Activated naive CD8-positive, alpha-beta T cell treated with anti-CD3 and anti-CD28 coated beads for 36 hours (primary cell): Measurements from ENCODE around the gene KRT81. TPM values are rescaled to one million over a fixed set of nuclear protein-coding genes. Genes with fewer than 3 reads are reported as not detected.

Source experiments
- DNase-seq: peaks from one replicate; pipeline ENCODE4 v3.0.0; 2021
- H3K27ac Mint-ChIP-seq: one replicate; pipeline ENCODE4 v1.8.0; 2022; ENCODE audit warnings: mild to moderate bottlenecking, moderate library complexity, mixed read lengths
- H3K27me3 Mint-ChIP-seq: one replicate; pipeline ENCODE4 v1.8.0; 2022; ENCODE audit warnings: mild to moderate bottlenecking, mixed read lengths
- H3K36me3 Mint-ChIP-seq: one replicate; pipeline ENCODE4 v1.8.0; 2021; ENCODE audit warnings: mild to moderate bottlenecking, mixed read lengths
- H3K4me1 Mint-ChIP-seq: one replicate; pipeline ENCODE4 v1.8.0; 2021; ENCODE audit warnings: mixed read lengths
- H3K4me3 Mint-ChIP-seq: one replicate; pipeline ENCODE4 v1.8.0; 2022; ENCODE audit warnings: mild to moderate bottlenecking, moderate library complexity, mixed read lengths
- H3K9me3 Mint-ChIP-seq: one replicate; pipeline ENCODE4 v1.8.0; 2022; ENCODE audit warnings: mixed read lengths
- total RNA-seq, 2 experiments: library from RNA; stranded (reverse); gene quantifications; one replicate each; pipeline ENCODE4 v1.2.3, GENCODE V29; 2021

The KRT81 gene
- not detected for total RNA-seq

DNA sequence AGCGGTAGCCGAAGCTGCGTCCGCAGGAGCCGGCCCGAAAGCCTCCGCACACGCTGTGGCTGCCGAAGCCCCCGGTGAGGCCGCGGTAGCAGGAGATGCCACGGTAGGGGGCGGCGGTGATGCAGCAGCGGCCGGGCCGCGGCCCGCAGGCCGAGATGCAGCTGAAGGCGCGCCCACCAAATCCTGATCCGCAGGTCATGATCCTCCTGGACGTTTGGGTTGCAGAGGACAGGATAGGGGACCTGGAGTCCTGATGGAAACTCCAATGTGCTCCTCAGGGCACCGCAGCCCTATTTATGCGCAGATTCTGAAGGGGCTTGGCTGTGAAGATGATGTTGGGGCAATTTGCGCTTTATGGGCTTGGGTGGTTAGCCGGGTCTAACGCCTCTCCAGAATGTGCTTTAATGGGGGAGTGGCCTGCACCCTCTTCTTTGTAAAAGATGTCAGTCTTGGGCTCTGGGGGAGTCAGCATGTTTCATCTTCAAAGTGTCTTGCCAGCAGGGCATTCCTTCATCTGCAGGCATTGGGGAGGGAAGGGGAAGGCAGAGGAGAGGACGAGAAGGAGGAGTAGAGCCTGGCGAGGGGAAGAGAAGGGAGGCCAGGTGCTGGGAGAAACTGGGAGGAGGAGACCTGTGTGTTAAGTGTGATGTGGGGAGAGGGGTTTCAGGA is at the start of gene KRT81:
KRT81 (minus strand) TSS at position 268 of the 669 bp plus-strand sequence; CDS start at position 199, 69 bp downstream.
- no peak for DNase-seq

GRCh38 chr12:52338241-52338960 is 47.1 kb upstream of the KRT81 start:
- peaks cover 3% of the 10 kb centered on the region for H3K9me3 Mint-ChIP-seq
- H3K27me3 Mint-ChIP-seq = no peaks in the 10 kb centered on the region
- H3K27ac Mint-ChIP-seq = no peak overlapping the region
- H3K4me1 Mint-ChIP-seq = peaks cover 5% of the 10 kb centered on the region
- no peak overlapping the region for H3K4me3 Mint-ChIP-seq
- no peak for DNase-seq
- no peaks in the 10 kb centered on the region for H3K36me3 Mint-ChIP-seq

More for the DNA sequence above, at the start of gene KRT81:
- Mint-ChIP-seq H3K27me3 (peaks cover 17% of the 10 kb centered on the region), H3K4me1 (peaks cover 6% of the 10 kb centered on the region), H3K36me3 (no peaks in the 10 kb centered on the region), H3K27ac (no peak within 1 kb of the TSS), H3K4me3 (no peak within 1 kb of the TSS), H3K9me3 (no peaks in the 10 kb centered on the region)

DNA sequence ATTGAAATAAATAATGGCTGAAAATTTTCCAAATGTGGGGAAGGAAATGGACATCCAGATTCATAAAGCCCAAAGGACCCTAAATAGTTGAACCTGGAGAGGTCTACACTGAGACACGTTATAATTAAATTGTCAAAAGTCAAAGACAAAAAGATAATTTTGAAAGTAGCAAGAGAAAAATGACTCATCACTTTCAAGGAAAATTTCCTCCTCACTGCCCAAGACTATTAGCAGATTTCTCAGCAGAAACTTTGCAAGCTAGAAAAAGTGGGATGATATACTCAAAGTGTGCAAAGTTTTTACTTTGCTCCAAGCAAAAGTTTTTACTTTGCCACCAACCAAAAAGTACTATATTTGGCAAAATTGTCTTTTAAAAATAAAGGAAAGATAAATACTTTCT is 45.7 kb upstream of the KRT81 start:
- Mint-ChIP-seq H3K4me3 (no peak overlapping the region), H3K9me3 (peaks cover 3% of the 10 kb centered on the region), H3K36me3 (no peaks in the 10 kb centered on the region), H3K27me3 (no peaks in the 10 kb centered on the region), H3K27ac (no peak overlapping the region), H3K4me1 (peaks cover 5% of the 10 kb centered on the region)
- DNase-seq = no peak

DNA sequence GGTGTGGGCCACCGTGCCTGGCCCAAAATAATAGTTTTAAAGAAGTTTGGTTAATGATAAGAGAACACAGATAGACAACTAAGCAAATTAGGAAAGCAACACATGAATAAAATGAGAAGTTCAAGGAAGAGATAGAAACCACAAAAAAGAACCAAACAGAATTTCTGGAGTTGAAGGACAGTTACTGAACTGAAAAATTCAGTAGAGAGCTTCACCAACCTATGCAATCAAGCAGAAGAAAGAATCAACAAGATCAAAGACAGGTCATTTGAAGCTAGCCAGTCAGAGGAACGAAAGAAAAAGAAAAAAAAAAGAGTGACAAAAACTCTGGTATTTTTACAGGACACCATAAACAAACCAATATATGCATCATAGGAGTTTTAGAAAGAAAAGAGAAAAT is 45.3 kb upstream of the KRT81 start:
- H3K4me3 Mint-ChIP-seq = no peak overlapping the region
- no peak overlapping the region for H3K27ac Mint-ChIP-seq
- no peaks in the 10 kb centered on the region for H3K27me3 Mint-ChIP-seq
- H3K4me1 Mint-ChIP-seq = peaks cover 5% of the 10 kb centered on the region
- H3K9me3 Mint-ChIP-seq = peaks cover 3% of the 10 kb centered on the region
- H3K36me3 Mint-ChIP-seq = no peaks in the 10 kb centered on the region
- no peak for DNase-seq

DNA sequence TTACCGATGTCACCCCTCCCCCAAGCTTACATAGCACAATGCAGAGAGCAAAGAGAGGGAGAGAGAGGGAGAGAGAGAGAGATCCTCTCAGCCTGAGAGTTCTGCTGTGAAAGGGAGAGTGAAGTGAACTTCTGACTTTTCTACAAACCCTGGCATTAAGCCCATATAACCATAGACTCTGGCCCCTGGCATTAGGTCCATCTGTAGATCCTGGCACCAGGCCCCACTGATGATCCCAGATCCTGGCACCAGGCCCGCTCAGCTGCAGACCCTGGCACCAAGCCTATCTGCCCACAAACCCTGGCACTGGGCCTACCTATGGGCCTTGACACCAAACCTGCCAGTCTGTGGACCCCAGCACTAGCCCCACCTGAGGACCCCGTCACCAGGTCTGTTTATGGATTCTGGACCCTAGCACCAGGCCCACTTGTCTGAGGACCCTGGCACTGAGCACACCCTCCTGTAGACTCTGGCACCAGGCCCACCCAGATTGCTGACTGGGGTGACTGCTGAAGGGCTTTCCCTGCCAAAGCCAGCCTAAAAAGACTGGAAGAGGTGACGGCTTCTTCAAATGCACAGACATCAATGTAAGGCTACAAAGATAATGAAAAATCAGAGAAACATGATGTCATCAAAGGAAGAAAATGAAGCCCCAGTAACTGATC is 44.4 kb upstream of the KRT81 start:
- no peaks in the 10 kb centered on the region for H3K36me3 Mint-ChIP-seq

GRCh38 chr12:52334185-52334584 is 42.9 kb upstream of the KRT81 start:
- Mint-ChIP-seq H3K4me3 (no peak overlapping the region), H3K27me3 (no peaks in the 10 kb centered on the region), H3K9me3 (peaks cover 3% of the 10 kb centered on the region), H3K27ac (no peak overlapping the region), H3K4me1 (peaks cover 5% of the 10 kb centered on the region), H3K36me3 (no peaks in the 10 kb centered on the region)
- no peak for DNase-seq

More for the DNA sequence above, 44.4 kb upstream of the KRT81 start:
- DNase-seq = no peak
- Mint-ChIP-seq H3K27ac (peak overlapping the region; percentile 36), H3K4me3 (no peak overlapping the region), H3K9me3 (peaks cover 3% of the 10 kb centered on the region), H3K27me3 (no peaks in the 10 kb centered on the region), H3K4me1 (peaks cover 5% of the 10 kb centered on the region)

DNA sequence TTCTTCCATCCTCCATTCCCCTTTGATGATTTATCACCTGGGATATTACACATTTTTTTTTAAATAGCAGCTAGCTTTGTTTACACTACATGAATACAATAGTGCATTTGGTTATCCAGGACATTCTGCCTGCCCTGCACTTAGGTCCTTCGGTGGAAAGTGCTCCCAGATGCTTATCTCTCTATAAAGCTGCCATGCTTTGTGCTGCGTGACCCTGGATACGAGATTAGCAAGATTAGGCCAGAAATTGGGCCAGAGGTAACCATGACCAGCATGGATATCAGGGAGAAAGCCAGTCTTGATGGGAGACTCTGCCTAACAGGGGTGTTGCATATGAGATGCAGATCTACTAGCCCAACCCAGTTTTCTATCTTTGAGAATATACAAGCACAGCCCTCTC is 42.0 kb upstream of the KRT81 start:
- Mint-ChIP-seq H3K9me3 (peaks cover 3% of the 10 kb centered on the region), H3K4me1 (peaks cover 5% of the 10 kb centered on the region), H3K4me3 (no peak overlapping the region), H3K36me3 (no peaks in the 10 kb centered on the region), H3K27me3 (no peaks in the 10 kb centered on the region), H3K27ac (no peak overlapping the region)
- no peak for DNase-seq

DNA sequence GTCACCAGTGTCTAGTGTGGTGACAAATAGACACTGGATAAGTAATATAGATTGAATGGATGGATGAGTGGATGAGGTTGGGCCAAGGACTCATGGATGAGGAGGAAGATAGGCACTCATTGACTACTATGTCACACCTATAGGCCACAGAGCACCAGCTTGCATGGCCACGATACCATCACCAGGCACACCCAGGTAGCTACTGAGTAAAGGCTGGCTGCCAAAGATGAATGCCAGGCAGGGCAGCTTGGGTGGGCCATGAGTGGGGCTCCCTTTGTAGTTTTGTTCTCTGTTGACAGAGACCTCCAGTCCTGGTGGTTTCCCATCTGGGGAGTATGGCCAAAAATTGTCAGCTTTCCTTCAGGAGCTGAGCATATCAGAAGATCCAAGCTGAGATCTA is 41.0 kb upstream of the KRT81 start:
- peaks cover 9% of the 10 kb centered on the region for H3K4me1 Mint-ChIP-seq

DNA sequence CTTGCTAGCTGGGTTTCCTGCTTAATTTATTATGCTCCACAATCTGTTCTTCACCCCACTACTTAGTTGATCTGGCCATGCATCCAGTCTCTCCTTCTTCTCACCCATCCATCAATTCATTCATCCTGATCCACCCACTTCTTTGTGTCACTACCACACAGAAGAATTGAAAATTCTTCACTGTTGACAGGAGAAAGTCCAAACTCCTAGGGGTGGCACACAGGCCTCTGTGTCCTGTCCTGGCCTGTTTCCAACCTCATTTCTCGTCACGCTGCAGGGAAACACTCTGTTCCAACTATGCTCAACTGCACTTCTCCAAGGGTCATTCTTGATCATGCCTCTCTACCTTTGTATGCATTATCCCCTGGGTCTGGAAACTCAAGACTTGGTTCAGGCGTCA is 40.5 kb upstream of the KRT81 start:
- no peak overlapping the region for H3K27ac Mint-ChIP-seq
- no peaks in the 10 kb centered on the region for H3K36me3 Mint-ChIP-seq
- peaks cover 13% of the 10 kb centered on the region for H3K4me1 Mint-ChIP-seq
- H3K4me3 Mint-ChIP-seq = no peak overlapping the region
- no peaks in the 10 kb centered on the region for H3K27me3 Mint-ChIP-seq
- no peak for DNase-seq
- peaks cover 3% of the 10 kb centered on the region for H3K9me3 Mint-ChIP-seq

More for the DNA sequence above, 41.0 kb upstream of the KRT81 start:
- Mint-ChIP-seq H3K36me3 (no peaks in the 10 kb centered on the region), H3K27ac (no peak overlapping the region), H3K4me3 (no peak overlapping the region), H3K9me3 (peaks cover 3% of the 10 kb centered on the region), H3K27me3 (no peaks in the 10 kb centered on the region)
- no peak for DNase-seq

DNA sequence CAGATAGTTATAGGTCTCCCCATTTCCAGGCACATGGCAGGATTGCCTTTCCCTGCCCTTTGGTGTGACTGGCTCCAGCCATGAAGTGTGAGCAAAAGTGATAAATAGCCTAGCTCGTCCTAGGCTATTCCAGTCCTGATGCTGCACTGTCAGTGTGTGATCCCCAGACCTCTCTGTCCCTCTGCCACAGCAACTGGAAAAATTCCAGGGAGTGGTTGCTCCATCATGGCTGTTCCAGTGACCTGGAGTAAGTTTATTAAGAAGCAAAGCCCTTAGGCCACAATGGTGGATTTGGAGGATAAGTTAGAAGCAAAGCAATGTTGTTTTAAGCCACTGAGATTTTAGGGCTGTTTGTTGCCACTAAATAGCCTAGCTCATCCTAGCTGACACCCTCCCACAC is 39.7 kb upstream of the KRT81 start:
- Mint-ChIP-seq H3K4me3 (no peak overlapping the region), H3K27me3 (no peaks in the 10 kb centered on the region), H3K27ac (no peak overlapping the region), H3K36me3 (no peaks in the 10 kb centered on the region), H3K4me1 (peaks cover 10% of the 10 kb centered on the region), H3K9me3 (no peaks in the 10 kb centered on the region)
- no peak for DNase-seq

DNA sequence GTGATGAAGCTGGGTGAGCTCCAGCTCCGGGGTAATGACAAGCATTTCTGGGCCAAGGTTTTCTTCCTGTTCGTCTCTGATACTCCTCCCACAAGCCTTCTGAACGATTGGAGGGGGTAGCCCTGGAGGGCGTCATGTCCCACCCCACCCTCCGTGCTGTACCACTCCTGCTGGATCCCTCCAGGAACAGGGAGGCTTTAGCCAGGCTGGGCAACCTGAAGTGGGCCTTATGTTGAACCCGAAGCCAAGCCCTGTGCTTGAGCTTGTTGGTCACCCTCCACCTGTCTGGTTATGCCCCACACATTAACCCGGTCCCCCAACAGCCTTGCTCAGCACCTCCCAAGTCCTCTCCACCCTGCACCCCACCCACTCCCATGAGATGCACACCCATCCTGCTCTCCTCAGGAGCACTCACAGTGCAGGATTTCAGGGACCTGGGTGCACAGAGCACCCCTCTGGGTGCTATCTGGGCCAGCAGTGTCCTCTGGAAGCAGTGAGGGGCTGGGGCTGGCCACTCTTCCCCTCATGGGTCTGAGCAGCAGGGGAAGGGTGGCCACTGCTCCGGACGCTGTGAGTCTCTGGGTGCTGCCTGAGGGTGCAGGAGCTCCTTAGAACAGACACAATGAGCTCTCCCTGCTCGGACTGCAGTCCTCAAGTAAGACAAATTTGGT is 36.6 kb upstream of the KRT81 start:
- H3K4me3 Mint-ChIP-seq = no peak overlapping the region
- H3K27ac Mint-ChIP-seq = no peak overlapping the region
- H3K27me3 Mint-ChIP-seq = peaks cover 1% of the 10 kb centered on the region
- peaks cover 10% of the 10 kb centered on the region for H3K4me1 Mint-ChIP-seq
- H3K36me3 Mint-ChIP-seq = no peaks in the 10 kb centered on the region
- DNase-seq = no peak
- H3K9me3 Mint-ChIP-seq = no peaks in the 10 kb centered on the region

DNA sequence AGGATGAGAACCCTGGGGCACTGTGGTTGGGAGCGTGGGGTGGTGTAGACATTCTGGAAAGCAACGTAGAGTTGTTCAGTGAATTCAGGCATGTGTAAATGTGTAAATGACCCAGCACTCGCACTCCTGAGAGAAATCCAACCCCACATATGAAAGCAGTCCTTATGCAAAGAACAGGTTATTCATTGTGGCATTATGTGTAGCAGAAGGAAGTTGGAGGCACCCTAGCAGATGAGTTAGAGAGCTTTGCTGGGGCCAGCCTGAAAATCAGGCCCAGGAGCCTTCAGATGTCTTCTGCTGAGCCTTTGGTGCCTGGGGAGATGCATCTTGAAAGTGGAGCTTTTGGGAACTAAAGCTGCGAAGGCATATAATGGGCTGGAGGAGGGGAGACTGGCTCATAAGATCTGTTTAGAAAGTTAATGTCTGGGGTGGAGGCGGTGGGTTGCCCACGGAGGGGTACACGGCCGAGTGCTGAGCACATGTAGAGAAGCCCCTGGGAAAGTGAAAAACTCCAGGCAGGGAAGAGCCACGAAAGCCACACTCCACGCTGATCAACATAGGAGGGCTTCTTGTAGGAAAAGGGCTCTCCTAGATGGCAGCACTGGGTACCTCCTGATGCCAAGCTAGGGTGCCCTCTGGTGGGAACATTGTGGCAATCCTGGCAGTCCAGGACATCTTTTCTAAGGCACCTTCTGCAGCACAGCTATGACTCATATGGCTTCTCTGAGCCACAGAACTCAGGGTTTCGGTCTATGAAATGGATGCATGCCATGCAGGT is 35.9 kb upstream of the KRT81 start:
- no peak overlapping the region for H3K27ac Mint-ChIP-seq
- H3K4me3 Mint-ChIP-seq = no peak overlapping the region
- DNase-seq = peak; percentile 74
- peaks cover 8% of the 10 kb centered on the region for H3K27me3 Mint-ChIP-seq
- H3K9me3 Mint-ChIP-seq = no peaks in the 10 kb centered on the region
- H3K4me1 Mint-ChIP-seq = peaks cover 10% of the 10 kb centered on the region
- no peaks in the 10 kb centered on the region for H3K36me3 Mint-ChIP-seq

GRCh38 chr12:52324153-52324444 is 32.8 kb upstream of the KRT81 start:
- Mint-ChIP-seq H3K4me3 (no peak overlapping the region), H3K27me3 (peaks cover 24% of the 10 kb centered on the region), H3K36me3 (no peaks in the 10 kb centered on the region), H3K9me3 (no peaks in the 10 kb centered on the region), H3K27ac (no peak overlapping the region), H3K4me1 (peaks cover 10% of the 10 kb centered on the region)
- no peak for DNase-seq

- H3K27ac Mint-ChIP-seq = no peak overlapping the region
- no peak for DNase-seq
- H3K27me3 Mint-ChIP-seq = peaks cover 27% of the 10 kb centered on the region
- H3K9me3 Mint-ChIP-seq = no peaks in the 10 kb centered on the region
- no peak overlapping the region for H3K4me3 Mint-ChIP-seq
- peaks cover 10% of the 10 kb centered on the region for H3K4me1 Mint-ChIP-seq
- no peaks in the 10 kb centered on the region for H3K36me3 Mint-ChIP-seq
These were observed 32.2 kb upstream of the KRT81 start for GRCh38 chr12:52323416-52324152.
